GM10248 (cell line): ENCODE results near the gene CAV2.
A peak's percentile ranks its signal among the peaks of the same experiment; 100 is the strongest.

Experiments used
- CTCF ChIA-PET: fragments of 300-600 bp; sonication (Branson Sonifier 250); formaldehyde crosslinking; extraction: SDS; loops from one replicate; lab custom pipeline; 2021; ENCODE audit warnings: antibody characterized with exemption; lab: Yijun Ruan, JAX
- POLR2A ChIA-PET: fragments of 350-650 bp; sonication (Branson Sonifier 250); formaldehyde crosslinking; extraction: SDS; loops from one replicate; lab custom pipeline; 2020; ENCODE audit warnings: antibody characterized with exemption; lab: Yijun Ruan, JAX
- DNase-seq: peaks from one replicate; pipeline ENCODE4 v3.0.0; 2012; ENCODE audit errors: extremely low spot score
- CTCF ChIP-seq: IDR thresholded peaks from 2 replicates; pipeline ENCODE4 v1.5.1; 2012; ENCODE audit warnings: mild to moderate bottlenecking, low read depth; ENCODE audit errors: extremely low read depth, missing control alignments, control extremely low read depth

The CAV2 gene

GRCh38 chr7:116545411-116545993, 46.0 kb downstream of the CAV2 start:
- no peak for DNase-seq
- ChIA-PET POLR2A (no interaction called here), CTCF (interaction anchor here (1.4 to 3.5 kb wide), 2 partner anchors 19 to 42 kb away, joined by 3 to 12 read pairs; no protein-coding TSS in a partner anchor)
- TF ChIP-seq CTCF = no peak

- ChIA-PET POLR2A (no interaction called here), CTCF (interaction anchor here (1.4 to 3.5 kb wide), 3 partner anchors 20 to 45 kb away, joined by 3 to 12 read pairs (median 7); no protein-coding TSS in a partner anchor)
- no peak for DNase-seq
- TF ChIP-seq CTCF = no peak
Observed at GRCh38 chr7:116546054-116546453, 46.5 kb downstream of the CAV2 start.

GRCh38 chr7:116546916-116547315, 47.4 kb downstream of the CAV2 start:
- POLR2A ChIA-PET = no interaction called here
- CTCF ChIA-PET = interaction anchor here (1.0 to 3.5 kb wide), 5 partner anchors 14 to 374 kb away, joined by 3 to 12 read pairs (median 3); no protein-coding TSS in a partner anchor
- no peak for TF ChIP-seq CTCF
- no peak for DNase-seq

GRCh38 chr7:116547347-116547746, 47.8 kb downstream of the CAV2 start:
- DNase-seq = no peak
- CTCF ChIA-PET = interaction anchor here (1.0 to 3.5 kb wide), 5 partner anchors 14 to 375 kb away, joined by 3 to 12 read pairs (median 3); no protein-coding TSS in a partner anchor
- TF ChIP-seq CTCF = no peak
- POLR2A ChIA-PET = no interaction called here

GRCh38 chr7:116548506-116548905, 49.0 kb downstream of the CAV2 start:
- peak; percentile 28 for DNase-seq
- ChIA-PET POLR2A (no interaction called here), CTCF (interaction anchor here (0.7 to 3.5 kb wide), 2 partner anchors 12 to 22 kb away, joined by 3 to 12 read pairs; no protein-coding TSS in a partner anchor)
- TF ChIP-seq CTCF = no peak

GRCh38 chr7:116549370-116549769, 49.8 kb downstream of the CAV2 start:
- no peak for DNase-seq
- TF ChIP-seq CTCF = no peak
- ChIA-PET POLR2A (no interaction called here), CTCF (no interaction called here)
